Measurements from ENCODE around the gene TTC9.

The TTC9 gene

DNA sequence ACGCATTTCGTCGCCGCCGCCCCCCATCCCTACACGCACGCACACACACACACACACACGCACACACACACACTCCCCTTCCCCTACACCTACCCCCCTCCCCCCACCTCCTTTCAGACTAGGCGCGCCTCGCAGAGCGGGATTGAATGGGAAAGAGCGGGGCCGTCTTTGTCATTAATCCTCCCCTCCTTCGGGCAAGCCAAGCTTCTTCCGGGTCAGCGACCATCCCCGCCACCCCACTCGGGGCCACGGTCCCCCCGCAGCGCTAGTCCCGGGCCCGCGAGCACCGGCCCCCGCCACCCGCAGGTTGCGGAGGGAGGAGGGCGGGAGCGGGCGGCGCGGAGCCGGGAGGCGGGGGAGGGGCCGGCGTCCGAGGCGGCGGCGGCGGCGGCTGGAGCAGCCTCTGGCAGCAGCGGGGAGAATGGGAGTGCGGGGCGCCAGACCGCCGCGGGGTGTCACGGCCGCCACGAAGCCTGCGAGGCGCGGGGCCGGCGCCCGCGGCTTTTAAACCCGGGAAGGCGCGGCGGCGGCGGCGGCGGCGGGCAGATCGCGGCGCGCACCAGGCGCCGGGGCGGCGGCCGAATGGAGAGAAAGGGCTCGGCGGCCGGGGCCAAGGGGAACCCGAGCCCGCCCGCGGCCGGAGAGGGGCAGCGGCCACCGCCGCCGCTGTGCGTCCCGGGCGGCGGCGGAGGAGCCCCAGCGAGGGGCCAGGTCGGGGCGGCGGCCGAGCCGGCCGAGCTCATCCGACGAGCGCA, at the start of gene TTC9:
Gene TTC9, plus strand, starts transcription at position 369 of the 755 bp plus-strand sequence. Its CDS starts 214 bp downstream, at position 583.
- DNase-seq (ENCODE audit: low read depth): no peak

DNA sequence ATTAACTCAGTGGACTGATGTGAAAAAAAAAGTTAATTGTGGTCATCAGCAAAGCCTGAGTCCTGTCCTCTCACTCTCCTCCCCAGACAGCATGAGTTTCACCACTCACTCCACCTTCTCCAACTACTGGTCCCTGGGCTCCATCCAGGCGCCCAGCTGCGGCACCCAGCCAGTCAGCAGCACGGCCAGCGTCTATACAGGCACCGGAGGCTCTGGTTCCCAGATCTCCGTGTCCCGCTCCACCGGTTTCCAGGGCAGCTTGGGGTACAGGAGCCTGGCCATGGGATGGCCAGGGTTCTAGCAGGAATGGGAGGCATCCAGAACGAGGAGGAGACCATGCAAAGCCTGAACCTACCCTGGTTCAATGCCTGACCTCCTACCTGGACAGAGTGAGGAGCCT, 47.3 kb upstream of the TTC9 start:
- no peak for DNase-seq (ENCODE audit: low read depth)

DNA sequence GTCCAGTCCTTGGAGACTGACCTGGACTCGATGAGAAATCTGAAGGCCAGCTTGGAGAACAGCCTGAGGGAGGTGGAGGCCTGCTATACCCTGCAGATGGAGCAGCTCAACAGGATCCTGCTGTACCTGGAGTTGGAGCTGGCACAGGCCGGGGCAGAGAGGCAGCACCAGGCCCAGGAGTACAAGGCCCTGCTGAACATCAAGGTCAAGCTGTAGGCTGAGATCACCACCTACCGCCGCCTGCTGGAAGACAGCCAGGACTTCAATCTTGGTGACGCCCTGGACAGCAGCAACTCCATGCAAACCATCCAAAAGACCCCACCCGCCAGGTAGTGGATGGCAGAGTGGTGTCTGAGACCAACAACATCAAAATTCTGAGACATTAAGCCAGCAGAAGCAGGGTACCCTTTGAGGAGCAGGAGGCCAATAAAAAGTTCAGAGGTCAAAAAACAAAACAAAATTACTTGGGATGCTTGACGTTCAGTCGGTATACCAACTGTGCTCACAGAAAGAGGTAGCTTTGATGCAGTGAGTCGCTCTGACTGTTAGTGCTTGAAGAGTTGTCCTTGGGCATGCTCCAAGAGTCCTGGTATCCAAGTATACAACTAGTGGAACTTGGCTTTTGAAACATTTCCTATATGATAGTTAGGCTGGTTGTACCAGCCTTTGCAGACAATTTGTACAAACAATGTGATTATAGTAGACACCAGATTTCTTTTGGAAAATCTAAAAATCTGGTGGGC, 46.1 kb upstream of the TTC9 start:
- no peak for DNase-seq (ENCODE audit: low read depth)

DNA sequence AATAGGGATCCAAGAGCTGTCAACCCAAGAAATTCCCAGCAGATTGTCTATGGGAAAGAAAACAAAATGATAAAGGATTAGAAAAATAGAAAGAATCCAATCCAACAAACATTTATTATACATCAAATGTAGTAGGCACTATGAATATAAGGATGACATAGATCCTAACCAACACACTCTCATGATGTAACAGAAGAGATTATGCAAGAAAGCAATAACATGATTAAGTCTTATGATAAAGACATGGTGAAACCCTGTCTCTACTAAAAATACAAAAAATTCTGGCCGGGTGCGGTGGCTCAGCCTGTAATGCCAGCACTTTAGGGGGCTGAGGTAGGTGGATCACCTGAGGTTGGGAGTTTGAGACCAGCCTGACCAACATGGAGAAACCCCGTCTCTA, 44.0 kb upstream of the TTC9 start:
- no peak for DNase-seq (ENCODE audit: low read depth)

DNA sequence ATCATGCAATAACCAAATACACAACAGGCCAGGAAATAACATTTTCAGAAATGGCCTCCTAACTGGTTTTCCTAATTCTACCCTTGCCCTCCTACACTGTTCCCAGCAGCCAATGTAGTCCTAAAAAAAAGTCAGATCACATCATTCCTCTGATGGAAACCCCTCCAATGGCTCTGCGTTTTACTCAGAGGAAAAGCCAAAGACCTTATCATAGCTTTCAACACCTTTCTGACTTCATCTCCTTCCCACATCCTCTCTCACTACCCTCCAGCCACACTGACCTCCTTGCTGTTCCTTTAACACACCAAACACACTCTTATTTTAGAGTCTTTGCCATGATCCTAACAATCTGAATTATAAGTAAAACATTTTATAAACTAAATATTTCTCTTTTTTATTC, 42.4 kb upstream of the TTC9 start:
- DNase-seq (ENCODE audit: low read depth): no peak

DNA sequence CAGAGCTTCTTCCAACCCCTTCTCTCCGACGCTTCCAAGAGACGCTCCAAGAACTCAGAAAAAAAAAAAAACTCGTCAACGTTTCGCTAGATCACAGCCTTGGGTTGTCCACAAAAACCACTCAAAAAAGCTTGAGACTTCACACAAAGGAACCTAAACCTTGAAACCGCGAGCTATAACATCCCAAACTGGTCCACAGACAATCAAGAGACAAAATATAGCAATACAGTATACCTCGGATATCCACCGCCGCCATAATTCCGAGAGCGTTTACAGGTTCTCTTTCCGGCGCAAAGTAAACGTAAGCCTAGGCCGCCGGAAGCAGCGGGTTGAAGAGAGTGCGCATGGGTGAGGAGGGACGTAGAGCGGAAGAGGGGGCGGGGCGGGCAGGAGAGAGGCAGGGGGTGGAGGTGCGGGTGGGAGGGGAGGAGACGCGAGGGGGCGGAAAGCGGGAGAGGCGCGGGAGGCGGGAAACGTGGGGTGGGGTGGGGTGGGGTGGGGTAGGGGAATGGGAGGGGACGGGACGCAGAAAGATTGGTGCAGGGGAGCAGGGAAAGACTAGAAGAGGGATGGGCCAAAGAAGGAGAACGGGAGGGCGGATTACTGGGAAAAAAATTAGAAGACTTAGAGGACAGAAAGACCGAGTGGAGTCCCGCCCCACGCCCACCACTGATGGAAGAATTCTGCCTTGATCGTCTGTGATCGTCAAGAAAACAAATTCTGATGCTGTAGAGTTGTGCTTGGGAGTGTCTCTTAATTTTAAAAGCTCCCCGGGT, 41.1 kb upstream of the TTC9 start, which contains the start of gene MED6:
Gene MED6, minus strand, starts transcription at position 274 of the 776 bp plus-strand sequence. Its CDS starts 18 bp downstream, at position 256.
- peak; percentile 80 for DNase-seq (ENCODE audit: low read depth)

DNA sequence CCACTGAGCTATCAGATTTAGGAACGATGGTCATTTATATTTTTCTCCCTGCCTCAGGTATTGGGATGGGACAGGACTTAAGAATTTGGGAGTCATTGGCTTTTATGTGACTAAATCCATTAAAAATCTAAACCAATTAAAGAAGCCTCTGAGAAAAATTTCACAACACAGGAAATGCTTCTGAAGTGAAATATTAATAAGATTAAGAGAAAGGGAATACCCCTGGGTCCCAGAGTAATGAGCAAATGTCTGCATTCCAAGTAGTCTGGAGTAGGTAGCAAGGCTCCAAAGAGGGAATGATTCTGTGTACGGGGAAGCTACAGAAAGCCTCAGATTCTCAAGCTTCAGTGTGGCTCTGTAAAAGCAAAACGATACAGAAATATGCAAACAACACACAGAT, 40.6 kb upstream of the TTC9 start:
- DNase-seq (ENCODE audit: low read depth): no peak

DNA sequence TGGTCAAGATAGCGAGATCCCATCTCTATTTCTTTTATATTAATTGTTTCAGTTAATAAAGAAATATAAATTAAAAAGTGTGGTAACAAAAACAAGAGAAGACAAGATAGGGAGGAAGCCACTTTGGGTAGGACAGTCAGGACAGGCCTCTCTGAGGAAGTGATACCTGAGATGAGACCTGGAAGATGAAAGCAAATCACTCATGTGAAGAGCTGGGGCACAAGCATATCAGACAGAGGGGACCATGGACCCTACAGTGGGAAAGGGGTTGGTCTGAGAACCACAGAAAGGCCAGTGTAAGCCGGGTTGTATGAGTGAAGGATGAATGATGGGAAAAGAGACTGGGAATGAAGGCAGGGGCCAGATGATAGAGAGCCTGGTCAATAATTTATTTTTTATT, 39.5 kb upstream of the TTC9 start:
- no peak for DNase-seq (ENCODE audit: low read depth)

DNA sequence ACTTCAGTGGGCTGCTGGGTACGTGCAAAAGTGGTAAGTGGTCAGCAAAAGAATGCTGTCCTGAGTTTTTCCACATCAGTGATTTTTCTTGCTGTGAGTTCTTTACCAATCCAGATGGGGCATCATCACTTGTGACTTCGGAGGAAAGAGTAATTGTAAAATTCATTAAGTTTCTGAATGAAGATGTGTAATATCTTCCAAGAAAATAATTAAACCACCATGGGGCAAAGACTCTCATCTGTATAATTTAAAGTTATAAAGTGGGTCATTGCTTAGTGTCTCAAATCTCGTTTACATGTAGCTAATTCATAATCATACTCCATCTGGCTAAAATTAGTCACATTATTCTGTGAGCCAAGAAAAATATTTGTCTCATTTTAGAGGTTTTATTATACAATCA, 30.5 kb upstream of the TTC9 start:
- no peak for DNase-seq (ENCODE audit: low read depth)

DNA sequence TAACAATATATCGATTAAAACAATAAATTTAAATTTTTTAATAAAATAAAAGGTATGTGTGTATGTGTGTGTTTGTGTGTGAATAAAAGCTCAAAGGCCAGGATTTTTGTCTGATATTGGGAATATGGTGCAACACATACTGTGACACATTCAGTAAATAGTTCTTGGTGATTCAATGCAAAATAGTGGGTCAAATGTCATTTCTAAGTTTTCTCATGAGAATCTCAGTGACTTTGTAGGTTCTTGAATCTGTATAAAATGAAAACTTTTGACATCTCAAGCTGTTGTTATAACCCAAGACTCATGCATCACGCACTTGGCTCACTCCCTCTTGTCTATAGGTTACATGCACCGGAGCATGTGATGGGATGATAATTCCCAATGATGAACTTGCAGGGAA, 25.1 kb upstream of the TTC9 start:
- no peak for DNase-seq (ENCODE audit: low read depth)

DNA sequence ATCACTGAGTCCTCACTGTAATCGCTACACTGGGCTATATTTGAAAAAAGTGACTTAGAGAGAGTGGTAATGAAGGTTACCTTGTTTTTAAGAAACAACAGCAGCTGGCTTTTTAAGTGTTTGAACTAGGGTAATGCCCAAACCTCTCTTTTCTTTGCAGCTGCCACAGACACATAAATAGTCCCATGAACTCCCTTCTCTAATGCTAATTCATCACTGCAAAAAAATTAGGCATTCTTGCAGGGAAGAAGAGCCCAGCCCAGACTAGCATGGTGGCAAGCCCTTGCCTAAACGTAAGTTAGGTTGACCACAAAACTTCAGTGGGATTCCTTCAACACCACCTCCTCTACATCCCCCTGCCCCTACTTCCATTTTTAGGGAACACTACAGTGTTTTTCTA, 23.4 kb upstream of the TTC9 start:
- DNase-seq (ENCODE audit: low read depth): no peak

DNA sequence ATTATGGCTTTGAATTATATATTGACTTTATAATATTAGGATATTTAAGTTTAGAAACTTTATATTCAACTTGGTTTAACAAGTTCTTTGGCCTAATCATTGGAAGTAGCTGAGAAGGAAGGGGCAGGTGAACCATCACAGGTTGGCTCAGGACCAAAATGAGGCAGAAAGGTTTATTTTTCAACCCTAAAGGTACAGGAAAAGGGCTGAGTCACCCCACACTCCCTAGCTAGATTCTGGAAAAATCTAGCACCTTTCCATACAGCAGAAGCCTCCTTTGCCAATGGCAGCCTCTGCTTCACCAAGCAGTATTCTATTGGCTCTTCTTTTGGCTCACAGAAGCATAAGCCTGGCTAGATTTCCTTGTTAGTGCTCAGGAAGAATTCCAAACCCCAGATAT, 22.0 kb upstream of the TTC9 start:
- no peak for DNase-seq (ENCODE audit: low read depth)

DNA sequence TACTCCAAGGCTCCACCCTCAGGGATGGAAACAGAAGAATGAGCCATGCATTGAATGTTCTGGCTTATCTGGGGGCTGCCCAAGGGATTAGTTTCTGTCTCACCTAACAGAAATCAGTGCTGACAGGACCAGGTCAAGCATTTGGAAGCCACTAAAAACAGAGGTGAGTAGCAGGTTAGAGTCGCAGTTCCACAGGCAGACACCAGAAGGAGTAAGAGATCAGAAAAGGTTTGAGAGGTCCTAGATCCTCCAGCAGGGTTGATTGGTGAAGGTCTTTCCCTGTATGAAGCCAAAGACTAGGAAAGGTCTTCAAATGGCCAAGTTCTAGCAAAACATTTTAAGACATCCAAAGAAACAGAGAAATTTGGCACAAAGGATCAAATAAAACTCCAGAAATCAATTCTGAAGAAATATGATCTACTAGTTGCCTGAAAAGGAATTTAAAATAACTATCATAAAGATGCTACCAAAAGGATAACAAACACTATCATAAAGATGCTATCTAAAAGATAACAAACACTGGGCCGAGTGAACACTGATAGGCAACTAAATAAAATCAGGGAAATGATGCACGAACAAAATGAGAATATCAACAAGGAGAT, 19.5 kb upstream of the TTC9 start:
- no peak for DNase-seq (ENCODE audit: low read depth)

DNA sequence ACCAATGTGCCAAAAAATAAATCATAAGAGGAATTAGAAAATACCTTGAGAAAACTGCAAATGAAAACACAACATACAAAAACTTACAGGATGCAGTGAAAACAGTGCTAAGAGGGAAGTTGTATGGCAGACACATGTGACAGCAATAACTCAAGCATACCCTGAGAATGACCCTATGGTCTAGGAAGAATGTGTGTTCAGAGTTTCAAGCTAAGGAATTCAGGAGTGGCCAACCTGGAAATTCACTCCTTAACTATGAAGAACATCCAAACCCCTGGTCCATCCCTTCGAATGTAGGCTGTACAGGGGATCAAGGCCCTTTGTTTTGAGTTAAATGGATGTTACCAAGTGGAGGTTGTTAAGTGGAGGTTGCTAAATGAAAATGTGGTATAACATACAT, 16.7 kb upstream of the TTC9 start:
- no peak for DNase-seq (ENCODE audit: low read depth)

DNA sequence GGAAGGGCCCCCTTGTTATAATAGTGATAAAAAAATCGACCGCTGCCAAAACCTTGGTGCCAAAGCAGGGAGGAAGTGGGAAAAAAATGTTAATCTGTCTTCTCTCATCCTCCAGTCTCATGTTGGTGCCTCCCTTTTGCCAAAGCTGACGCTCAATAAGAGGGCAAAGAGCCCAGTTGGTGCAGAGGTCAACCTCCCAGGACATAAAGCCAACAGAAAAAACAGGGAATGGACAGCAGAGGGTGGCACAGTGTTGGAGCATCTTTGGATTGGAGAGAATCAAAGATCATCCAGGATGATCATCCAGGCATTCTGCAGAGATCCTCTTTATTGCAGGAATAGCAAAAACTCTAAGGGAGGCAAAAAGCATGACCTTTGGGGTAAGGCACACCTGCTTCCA, 9.8 kb upstream of the TTC9 start:
- DNase-seq (ENCODE audit: low read depth): no peak

DNA sequence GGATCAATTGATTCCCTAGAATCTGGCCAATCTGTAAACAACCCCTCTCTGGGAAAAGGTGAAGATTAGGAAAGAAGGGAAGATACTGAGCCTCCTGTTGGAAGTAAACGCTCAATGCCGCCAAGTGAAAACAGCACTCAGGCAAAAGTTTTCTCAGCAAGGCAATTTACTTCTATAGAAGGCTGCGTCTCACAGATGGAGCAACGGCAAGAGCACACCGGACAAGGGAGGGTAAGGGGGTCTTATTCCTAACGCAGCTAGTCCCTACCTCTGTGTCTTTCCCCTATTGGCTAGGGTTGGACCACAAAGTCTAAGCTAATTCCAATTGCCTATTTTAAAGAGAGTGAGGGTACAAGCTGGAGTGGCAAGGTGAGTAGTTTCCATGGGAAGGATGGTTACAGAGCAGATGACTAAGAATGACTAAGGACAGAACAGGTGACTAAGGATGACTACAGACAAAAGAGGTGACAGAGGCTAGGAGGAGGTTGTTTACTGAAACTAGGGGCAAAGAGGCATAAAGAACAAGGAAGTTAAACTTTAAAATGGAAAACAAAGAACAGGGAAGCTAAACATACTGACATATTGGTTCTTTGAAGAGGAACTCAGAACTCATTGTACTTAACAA, 5.6 kb upstream of the TTC9 start:
- DNase-seq (ENCODE audit: low read depth): no peak

DNA sequence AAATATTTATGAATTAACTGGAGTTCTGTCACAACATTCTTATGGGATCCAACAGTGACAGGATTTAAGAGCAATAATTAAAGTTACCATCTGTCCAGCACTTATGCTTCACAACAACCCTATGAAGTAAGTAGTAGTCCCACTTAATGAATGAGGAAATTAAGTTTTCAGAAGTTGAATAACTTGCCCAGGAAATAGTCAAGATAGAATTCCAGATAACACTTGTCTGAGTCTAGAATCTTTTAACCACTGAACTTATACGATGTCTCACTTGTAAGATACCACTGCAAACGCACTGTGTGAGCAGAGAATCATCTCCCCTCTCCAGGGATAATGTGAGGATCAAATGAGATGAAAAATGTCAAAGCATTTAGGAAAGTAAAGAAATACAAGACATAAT, 3.3 kb upstream of the TTC9 start:
- no peak for DNase-seq (ENCODE audit: low read depth)

DNA sequence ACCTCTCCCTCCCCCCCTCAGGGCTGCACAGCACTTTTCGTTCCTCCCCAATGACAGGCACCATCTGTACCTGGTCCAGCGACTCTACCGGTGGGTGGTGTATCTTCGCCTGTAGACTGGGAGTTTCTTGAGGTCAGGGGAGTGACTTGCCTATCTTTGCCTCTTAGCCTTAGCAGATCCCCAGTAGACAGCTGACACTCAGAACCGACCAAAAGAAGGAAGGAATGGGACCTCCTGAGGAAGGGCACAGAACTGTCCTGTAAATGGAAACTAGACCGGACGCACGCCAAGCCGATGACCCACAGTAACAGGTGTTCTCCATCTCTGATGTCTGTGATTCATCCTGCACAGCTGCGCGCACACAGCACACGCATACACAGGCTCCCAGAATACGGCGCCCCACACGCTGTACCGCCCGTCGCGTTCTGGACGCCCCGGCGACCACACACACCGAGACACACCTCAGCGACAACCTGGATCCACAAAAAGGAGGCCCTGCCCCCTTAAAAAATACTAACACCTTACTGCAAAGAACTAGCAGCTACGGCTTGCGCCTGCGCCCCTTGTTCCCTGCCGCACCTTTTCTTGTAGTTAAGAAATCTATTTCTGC, 673 bp upstream of the TTC9 start:
- no peak for DNase-seq (ENCODE audit: low read depth)

DNA sequence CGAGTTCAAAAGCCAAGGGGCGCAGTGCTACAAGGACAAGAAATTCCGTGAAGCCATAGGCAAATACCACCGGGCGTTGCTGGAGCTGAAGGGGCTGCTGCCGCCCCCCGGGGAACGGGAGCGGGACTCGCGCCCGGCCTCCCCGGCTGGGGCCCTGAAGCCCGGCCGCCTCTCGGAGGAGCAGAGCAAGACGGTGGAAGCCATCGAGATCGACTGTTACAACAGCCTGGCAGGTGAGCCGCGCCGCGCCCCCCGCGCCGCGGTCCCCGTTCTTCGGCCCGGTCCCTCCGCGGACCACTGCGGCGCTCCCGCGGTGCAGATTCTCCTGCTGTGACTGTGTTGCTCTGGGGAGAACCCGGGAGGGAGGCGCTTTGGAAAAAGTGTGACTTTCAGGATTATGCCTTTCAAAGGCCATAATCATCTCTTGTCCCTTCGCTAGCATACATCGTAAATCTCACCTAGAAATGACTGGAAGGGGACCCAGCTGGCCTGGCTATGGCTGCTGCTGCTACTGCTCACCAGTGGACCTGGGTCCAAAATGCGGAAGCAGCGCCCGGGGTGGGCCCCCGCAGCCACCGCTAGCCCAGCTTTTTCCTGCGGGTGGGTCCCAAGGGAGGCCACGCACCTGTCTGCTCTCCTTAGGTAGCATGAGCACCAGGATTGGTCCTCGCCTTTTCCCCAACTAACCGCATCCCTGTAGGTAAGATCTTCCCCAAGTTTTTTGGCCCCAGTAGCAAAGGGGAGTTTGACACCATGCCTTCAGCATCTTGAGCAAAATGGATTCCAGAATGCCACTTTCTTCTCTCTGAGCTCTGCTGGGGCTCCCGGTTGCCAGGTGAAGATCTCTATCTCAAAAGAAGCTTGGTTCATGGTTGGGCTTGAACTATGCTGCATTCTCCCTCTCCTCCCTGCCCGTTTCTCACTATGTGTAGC, 853 bp downstream of the TTC9 start:
- no peak for DNase-seq (ENCODE audit: low read depth)

DNA sequence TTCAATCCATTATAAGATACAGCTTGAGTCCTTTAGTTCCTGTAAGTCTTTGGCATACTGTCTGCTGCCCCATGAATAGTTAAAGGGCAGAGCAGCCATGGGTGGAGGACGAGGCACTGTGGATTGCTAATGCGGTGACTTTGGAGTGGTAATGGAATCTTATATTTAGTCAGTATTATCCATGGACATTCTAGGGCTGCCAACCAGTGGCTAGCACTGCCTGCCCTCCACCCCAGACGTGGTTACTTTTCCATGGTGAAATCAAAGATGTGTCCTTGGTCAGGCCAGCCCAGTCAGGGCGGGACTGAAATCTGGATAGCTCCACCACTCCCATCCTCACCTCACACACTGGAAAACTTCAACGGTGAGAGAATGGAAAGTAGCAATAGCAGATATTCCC, 2.3 kb downstream of the TTC9 start:
- DNase-seq (ENCODE audit: low read depth): no peak
